Measurements from ENCODE around the gene CPLX1.
"Not testable (repeated sequence)": the region's sequence is repeated elsewhere in the genome, so short reads cannot be mapped to it uniquely, and the experiment has no call there.

Gene CPLX1

GRCh38 chr4:757111-757510, 68.8 kb downstream of the CPLX1 start:
- no peak for DNase-seq (ENCODE audit: low read depth)

GRCh38 chr4:754221-755120, 71.5 kb downstream of the CPLX1 start:
- no peak for DNase-seq (ENCODE audit: low read depth)

GRCh38 chr4:753186-753585, 72.7 kb downstream of the CPLX1 start:
- DNase-seq (ENCODE audit: low read depth), result not testable (repeated sequence)

- no peak for DNase-seq (ENCODE audit: low read depth)
Observed at GRCh38 chr4:752196-752861, 73.6 kb downstream of the CPLX1 start.

- no peak for DNase-seq (ENCODE audit: low read depth)
Observed at GRCh38 chr4:751676-752075, 74.3 kb downstream of the CPLX1 start.

- peak; percentile 48 for DNase-seq (ENCODE audit: low read depth)
Observed at GRCh38 chr4:749698-750666, 75.9 kb downstream of the CPLX1 start.

- no peak for DNase-seq (ENCODE audit: low read depth)
Observed at GRCh38 chr4:748461-748860, 77.5 kb downstream of the CPLX1 start.

- DNase-seq (ENCODE audit: low read depth), result no peak
Observed at GRCh38 chr4:747546-748170, 78.3 kb downstream of the CPLX1 start.

GRCh38 chr4:744212-744841, 81.6 kb downstream of the CPLX1 start:
- DNase-seq (ENCODE audit: low read depth), result no peak

- DNase-seq (ENCODE audit: low read depth), result no peak
Observed at GRCh38 chr4:743463-744211, 82.3 kb downstream of the CPLX1 start.

- no peak for DNase-seq (ENCODE audit: low read depth)
Observed at GRCh38 chr4:742742-743311, 83.1 kb downstream of the CPLX1 start.

- DNase-seq (ENCODE audit: low read depth), result no peak
Observed at GRCh38 chr4:742096-742741, 83.7 kb downstream of the CPLX1 start.

- DNase-seq (ENCODE audit: low read depth), result no peak
Observed at GRCh38 chr4:740656-741282, 85.2 kb downstream of the CPLX1 start.

- no peak for DNase-seq (ENCODE audit: low read depth)
Observed at GRCh38 chr4:740011-740410, 85.9 kb downstream of the CPLX1 start.

- DNase-seq (ENCODE audit: low read depth), result no peak
Observed at GRCh38 chr4:739569-739968, 86.4 kb downstream of the CPLX1 start.

GRCh38 chr4:738781-739280, 87.1 kb downstream of the CPLX1 start:
- no peak for DNase-seq (ENCODE audit: low read depth)

- not testable (repeated sequence) for DNase-seq (ENCODE audit: low read depth)
Observed at GRCh38 chr4:736561-736960, 89.4 kb downstream of the CPLX1 start.

GRCh38 chr4:735583-735982, 90.3 kb downstream of the CPLX1 start:
- DNase-seq (ENCODE audit: low read depth), result no peak

Measured in GM04503 (cell line).